Stomach (tissue), 4 donors: ENCODE measurements around the gene NSD2.

Experiments used
- CTCF ChIP-seq, 7 experiments: fragments of 450-650 bp in 4 of 7; fragments of 200-600 bp in 3 of 7; sonication (generic) in 3 of 7; IDR thresholded peaks; one replicate each; pipeline ENCODE4 v1.5.1; 2016 to 2019; ENCODE audit warnings: antibody characterized with exemption in 7 of 7, control low read depth in 2 of 7, mild to moderate bottlenecking in 1 of 7
- POLR2A ChIP-seq, 4 donors: fragments of 450-650 bp; IDR thresholded peaks; one replicate each; pipeline ENCODE4 v1.6.1; 2016; ENCODE audit warnings: antibody characterized with exemption in 4 of 4, control low read depth in 2 of 4, mild to moderate bottlenecking in 1 of 4, moderate library complexity in 1 of 4

DNA sequence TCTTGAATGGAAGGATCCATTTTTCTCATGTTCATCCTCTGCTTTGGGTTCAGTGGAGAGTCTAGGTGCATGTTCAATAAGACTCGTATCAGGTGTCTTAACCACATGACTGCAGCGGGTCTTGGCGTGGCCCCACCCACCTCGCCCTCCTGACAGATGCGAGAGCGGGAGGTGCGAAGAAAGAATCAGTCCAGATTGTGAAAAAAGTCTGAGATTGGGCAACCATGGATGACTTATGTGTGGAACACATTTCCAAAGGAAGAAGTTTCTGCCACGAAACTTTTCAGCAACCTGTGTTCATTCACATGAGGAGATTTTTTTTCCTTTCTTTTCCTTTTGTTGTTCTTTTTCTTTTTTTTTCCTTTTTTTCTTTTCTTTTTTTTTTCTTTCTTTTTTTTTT is 66.8 kb downstream of the NSD2 start:
- TF ChIP-seq CTCF (IDR thresholded peaks at IDR 0.05) (no peak), POLR2A (IDR thresholded peaks at IDR 0.05) (no peak)
